Right atrium auricular region (tissue), 2 donors: Measurements from ENCODE around the gene RPS14. TPM values are rescaled to one million over a fixed set of nuclear protein-coding genes. Genes with fewer than 3 reads are reported as not detected.
"Not testable (repeated sequence)": the region's sequence is repeated elsewhere in the genome, so short reads cannot be mapped to it uniquely, and the experiment has no call there.

ENCODE experiments used
- DNase-seq: peaks from one replicate; pipeline ENCODE4 v3.0.0-alpha.2; 2019; ENCODE audit warnings: low spot score
- H3K27ac ChIP-seq, 2 donors: fragments of 200-600 bp; sonication (generic); 1 replicate in 1 of 2; 2 replicates in 1 of 2; pipeline ENCODE4 v1.5.1; 2016 to 2019
- H3K27me3 ChIP-seq, 2 donors: fragments of 200-600 bp; sonication (generic); one replicate each; pipeline versions ENCODE4 v1.5.1 to v1.6.0; 2017 to 2019
- H3K36me3 ChIP-seq: fragments of 200-600 bp; sonication (generic); one replicate; pipeline ENCODE4 v1.5.1; 2016
- H3K4me1 ChIP-seq, 2 donors: fragments of 200-600 bp; sonication (generic); one replicate each; pipeline versions ENCODE4 v1.5.1 to v1.6.0; 2017 to 2019
- H3K4me3 ChIP-seq, 2 donors: fragments of 200-600 bp; sonication (generic); 1 replicate in 1 of 2; 2 replicates in 1 of 2; pipeline ENCODE4 v1.5.1; 2017 to 2019; ENCODE audit warnings: mild to moderate bottlenecking in 1 of 2, moderate library complexity in 1 of 2
- H3K9me3 ChIP-seq, 2 donors: fragments of 200-600 bp; sonication (generic); one replicate each; pipeline ENCODE4 v1.5.1; 2019
- total RNA-seq, 2 donors: library from RNA; depleted of rRNA; stranded (reverse); fragments of >200 nt; gene quantifications; one replicate each; pipeline ENCODE4 v1.1.0, GENCODE V29; 2016
- TF ChIP-seq, protein P1 (sequence below), 2 donors: fragments of 200-600 bp; sonication (generic); IDR thresholded peaks; one replicate each; pipeline ENCODE4 v1.5.1; 2019; ENCODE audit warnings: antibody characterized with exemption in 2 of 2

The RPS14 gene
- total RNA-seq, 2 donors from 2014 or later = 1,334 to 2,461 TPM

DNA sequence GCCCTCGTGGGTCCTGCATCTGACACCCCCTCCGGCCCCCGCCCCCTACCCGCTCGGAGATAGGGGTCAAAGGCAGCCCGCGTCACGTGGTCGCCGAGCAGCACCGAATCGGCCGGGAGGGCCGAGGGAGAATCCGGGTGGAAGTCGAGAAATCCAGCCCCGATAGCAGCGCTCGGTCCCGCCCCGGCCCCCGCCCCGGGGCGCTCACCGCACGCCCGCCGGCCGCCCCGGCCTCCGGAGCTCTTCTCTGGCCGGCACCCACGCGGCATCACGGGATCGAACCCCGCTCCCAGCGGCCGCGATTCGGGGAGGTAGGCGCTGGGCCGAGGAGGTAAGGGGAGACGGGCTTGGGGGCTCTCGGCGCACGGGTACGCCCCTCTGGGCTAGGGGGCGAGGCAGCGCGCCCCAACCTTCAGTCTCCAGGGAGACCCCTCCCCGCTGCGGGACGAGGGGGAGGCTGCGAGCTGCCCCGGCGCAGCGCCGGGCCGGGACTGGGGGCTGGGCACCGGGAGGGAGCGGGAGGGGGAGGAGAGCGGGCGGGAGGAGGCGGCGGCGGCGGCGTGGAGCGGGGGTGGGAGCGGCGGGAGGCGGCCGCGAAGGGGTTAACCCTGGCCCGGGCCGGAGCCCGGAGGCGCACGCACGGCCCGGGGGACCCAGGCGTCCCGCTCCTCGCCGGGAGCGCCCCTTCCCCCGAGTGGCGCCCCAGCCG, 36.3 kb upstream of the RPS14 start:
- no peak for DNase-seq
- Histone ChIP-seq H3K9me3 (no peaks in the 10 kb centered on the region), H3K27me3 (no peaks in the 10 kb centered on the region), H3K4me1 (peaks cover 0 to 50% of the 10 kb centered on the region in 2 donors), H3K4me3 (peak overlapping the region; percentile 81 to 93), H3K27ac (peak overlapping the region; percentile 88 to 97), H3K36me3 (no peaks in the 10 kb centered on the region)
- TF ChIP-seq, protein P1, sequence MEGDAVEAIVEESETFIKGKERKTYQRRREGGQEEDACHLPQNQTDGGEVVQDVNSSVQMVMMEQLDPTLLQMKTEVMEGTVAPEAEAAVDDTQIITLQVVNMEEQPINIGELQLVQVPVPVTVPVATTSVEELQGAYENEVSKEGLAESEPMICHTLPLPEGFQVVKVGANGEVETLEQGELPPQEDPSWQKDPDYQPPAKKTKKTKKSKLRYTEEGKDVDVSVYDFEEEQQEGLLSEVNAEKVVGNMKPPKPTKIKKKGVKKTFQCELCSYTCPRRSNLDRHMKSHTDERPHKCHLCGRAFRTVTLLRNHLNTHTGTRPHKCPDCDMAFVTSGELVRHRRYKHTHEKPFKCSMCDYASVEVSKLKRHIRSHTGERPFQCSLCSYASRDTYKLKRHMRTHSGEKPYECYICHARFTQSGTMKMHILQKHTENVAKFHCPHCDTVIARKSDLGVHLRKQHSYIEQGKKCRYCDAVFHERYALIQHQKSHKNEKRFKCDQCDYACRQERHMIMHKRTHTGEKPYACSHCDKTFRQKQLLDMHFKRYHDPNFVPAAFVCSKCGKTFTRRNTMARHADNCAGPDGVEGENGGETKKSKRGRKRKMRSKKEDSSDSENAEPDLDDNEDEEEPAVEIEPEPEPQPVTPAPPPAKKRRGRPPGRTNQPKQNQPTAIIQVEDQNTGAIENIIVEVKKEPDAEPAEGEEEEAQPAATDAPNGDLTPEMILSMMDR (IDR thresholded peaks at IDR 0.05) = no peak

DNA sequence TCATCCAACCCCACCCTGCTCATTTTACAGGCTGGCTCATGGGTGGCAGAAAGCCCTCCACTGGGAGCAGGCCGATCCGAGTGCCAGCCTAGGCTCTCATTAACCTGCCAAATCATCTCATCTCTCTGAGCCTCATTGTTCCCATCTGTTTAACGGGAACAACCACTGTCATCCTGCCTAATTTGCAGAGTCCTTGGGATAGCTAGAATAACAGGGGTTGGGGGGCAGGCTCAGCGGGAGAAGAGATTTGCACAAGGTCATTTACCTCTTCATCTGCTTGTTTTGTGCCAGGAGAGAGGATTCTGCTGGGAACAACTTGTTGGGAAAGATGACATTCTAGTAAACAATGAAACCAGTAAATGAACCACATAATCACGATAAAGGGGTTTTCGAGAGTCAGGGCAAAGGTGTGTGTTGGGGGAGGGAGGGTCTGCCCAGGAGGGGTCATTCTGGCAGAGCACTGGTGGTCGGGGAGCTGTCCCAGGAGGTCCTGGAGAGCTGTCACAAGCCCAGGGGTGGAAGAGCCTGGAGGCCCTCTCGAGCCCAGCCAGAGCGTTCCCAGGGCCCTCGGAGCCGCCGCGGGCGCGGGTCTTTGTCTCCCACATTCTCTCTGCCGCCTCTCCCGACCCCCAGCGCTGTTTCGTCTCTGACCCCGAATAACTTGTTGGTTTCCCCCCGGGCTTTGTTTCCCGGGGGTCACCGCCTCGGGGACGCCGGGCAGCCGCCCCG, 35.6 kb upstream of the RPS14 start:
- TF ChIP-seq, protein P1 (IDR thresholded peaks at IDR 0.05) = no peak
- peaks cover 0 to 43% of the 10 kb centered on the region in 2 donors for H3K4me1 ChIP-seq
- no peak for DNase-seq
- H3K27me3 ChIP-seq = no peaks in the 10 kb centered on the region
- H3K9me3 ChIP-seq = no peaks in the 10 kb centered on the region
- peak overlapping the region; percentile 88 to 97 for H3K27ac ChIP-seq
- H3K36me3 ChIP-seq = no peaks in the 10 kb centered on the region
- H3K4me3 ChIP-seq = peak overlapping the region; percentile 81 to 93

GRCh38 chr5:150481972-150482406, 32.5 kb upstream of the RPS14 start:
- no peaks in the 10 kb centered on the region for H3K36me3 ChIP-seq
- H3K4me3 ChIP-seq = no peak overlapping the region
- H3K4me1 ChIP-seq = peaks cover 0 to 12% of the 10 kb centered on the region in 2 donors
- no peaks in the 10 kb centered on the region for H3K9me3 ChIP-seq
- no peak overlapping the region for H3K27ac ChIP-seq
- no peak for DNase-seq
- TF ChIP-seq, protein P1 (IDR thresholded peaks at IDR 0.05) = no peak
- H3K27me3 ChIP-seq = no peaks in the 10 kb centered on the region

GRCh38 chr5:150481708-150481965, 32.1 kb upstream of the RPS14 start:
- DNase-seq = no peak
- no peak overlapping the region for H3K4me3 ChIP-seq
- H3K27ac ChIP-seq = no peak overlapping the region
- H3K4me1 ChIP-seq = peaks cover 0 to 8% of the 10 kb centered on the region in 2 donors
- no peaks in the 10 kb centered on the region for H3K27me3 ChIP-seq
- TF ChIP-seq, protein P1 (IDR thresholded peaks at IDR 0.05) = no peak
- no peaks in the 10 kb centered on the region for H3K36me3 ChIP-seq
- H3K9me3 ChIP-seq = no peaks in the 10 kb centered on the region

DNA sequence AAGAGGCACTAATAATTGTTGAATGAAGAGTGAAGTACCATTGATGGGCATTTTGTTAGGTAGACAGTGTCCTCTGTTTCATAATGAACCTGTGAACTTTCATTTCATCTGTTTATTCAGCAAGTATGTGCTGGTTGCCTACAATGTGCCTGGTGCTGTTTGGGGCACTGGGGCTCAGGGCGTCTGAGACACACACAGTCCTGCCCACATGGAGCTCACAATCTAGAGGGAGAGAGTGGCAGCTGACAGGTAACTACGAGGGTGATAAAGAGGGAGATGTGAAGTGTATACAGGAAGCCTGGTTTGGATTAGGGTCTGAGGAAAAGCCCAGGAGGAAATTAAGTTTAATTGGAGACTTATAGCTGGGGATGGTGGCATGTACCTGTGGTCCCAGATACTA, 29.9 kb upstream of the RPS14 start:
- Histone ChIP-seq H3K9me3 (no peaks in the 10 kb centered on the region), H3K36me3 (no peaks in the 10 kb centered on the region), H3K27me3 (no peaks in the 10 kb centered on the region), H3K4me3 (no peak overlapping the region), H3K4me1 (no peaks in the 10 kb centered on the region), H3K27ac (no peak overlapping the region)
- DNase-seq = no peak
- TF ChIP-seq, protein P1 (IDR thresholded peaks at IDR 0.05) = no peak

- H3K27ac ChIP-seq, H3K4me3 ChIP-seq, H3K27me3 ChIP-seq, H3K4me1 ChIP-seq, DNase-seq, H3K36me3 ChIP-seq, H3K9me3 ChIP-seq: not testable (repeated sequence)
Measured at GRCh38 chr5:150476568-150476967, 27.0 kb upstream of the RPS14 start.
